ENCODE results near the gene SLA2.
A peak's percentile ranks its signal among the peaks of the same experiment; 100 is the strongest.

Gene SLA2

DNA sequence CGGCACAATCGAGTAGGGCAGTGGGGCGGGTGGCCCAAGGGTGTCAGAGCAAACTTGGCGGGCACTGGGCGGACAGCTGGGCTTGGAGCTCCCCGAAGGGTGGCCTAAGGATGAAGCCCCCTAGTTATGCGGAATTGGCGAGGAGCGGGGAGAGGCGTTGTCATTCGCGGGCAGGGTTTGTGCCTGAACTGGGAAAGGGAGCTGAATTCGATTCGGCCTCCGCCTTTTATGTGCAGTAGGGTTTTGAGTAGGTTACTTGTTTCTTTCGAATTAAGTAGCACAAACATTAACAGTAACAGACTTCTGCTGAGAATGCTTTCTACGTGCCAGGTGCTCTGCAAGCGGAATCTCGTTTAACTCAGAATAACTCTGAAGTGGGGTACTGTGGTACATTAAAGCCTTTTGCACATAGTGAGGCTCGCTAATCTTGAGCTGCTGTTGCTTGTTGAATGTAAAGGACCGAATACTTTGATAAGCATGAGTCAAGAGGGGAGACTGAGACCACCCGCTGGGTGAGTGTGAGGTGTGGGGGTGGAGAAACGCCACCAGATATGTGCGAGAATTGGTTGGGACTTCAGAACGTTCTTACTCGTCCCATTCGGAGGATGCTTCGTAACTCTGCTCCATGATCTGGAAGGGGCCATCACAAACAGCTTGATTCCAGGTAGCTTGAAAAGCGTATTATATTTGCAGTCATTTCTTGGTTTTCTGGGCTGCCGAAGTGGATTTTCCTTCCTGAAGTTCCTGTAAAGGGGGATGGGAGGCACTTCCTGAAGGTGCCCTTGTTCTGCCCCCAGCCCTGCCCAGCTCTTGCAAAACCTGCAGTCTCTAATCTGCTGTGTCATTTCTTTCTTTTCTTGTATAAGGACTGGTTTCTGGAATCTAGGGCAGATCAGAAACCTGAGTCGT, 39.6 kb downstream of the SLA2 start:
- DNase-seq: no peak

DNA sequence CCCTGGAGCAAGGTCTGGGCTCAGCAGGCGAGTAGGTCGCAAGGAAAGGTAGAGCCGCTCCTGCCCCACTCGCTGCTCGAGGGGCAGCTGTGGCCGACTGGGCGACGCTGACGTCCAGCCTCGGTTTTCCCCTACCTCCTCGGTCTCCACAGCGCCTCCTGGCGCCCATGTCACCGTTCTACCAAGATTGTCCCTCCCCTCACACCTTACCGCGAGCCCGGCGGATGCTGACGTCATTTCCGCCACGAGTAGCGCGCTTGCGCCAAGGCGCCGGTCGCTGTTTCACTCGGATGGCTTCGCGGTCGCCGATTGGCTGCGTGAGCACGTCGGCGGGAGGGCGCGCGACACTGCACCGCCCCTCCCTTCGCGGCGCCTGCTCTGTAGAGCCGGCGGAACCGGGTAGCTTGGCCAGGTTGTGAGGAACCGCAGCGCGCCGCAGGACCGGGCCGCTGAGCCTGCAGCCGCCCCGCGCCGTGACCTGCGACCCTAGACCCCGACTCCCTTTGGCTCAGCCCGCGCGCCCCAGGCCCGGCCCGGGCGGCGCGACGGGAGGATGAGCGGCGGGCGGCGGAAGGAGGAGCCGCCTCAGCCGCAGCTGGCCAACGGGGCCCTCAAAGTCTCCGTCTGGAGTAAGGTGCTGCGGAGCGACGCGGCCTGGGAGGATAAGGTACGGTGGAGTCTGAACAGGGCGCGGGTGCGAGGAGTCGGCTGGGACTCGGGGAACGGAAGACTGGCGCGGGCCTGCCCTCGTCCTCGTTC, 40.4 kb downstream of the SLA2 start, which contains the start of gene RAB5IF:
TSS of gene RAB5IF (plus strand) at position 381 of the 759 bp plus-strand sequence. CDS start at position 554, 173 bp downstream.
- DNase-seq: peak; percentile 100

- peak; percentile 46 for DNase-seq
Measured at GRCh38 chr20:36604952-36605398, 41.0 kb downstream of the SLA2 start.

GRCh38 chr20:36601540-36601939, 44.5 kb downstream of the SLA2 start:
- no peak for DNase-seq

DNA sequence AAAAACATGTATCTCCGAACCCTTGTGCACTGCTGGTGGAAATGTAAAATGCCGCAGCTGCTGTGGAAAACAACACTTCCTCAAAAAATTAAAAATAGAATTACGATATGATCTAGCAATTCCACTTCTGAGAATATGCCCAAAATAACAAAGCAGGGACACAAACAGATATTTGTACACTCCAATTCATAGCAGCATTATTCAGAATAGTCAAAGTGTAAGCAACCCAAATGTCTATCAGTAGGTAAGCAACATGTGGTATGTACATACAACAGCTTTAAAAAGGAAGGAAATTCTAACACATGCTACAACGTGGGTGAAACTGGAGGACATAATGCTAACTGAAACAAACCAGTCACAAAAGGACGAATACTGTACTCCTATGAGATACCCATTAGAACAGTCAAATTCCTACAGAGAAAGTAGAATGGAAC, 46.1 kb downstream of the SLA2 start:
- no peak for DNase-seq

DNA sequence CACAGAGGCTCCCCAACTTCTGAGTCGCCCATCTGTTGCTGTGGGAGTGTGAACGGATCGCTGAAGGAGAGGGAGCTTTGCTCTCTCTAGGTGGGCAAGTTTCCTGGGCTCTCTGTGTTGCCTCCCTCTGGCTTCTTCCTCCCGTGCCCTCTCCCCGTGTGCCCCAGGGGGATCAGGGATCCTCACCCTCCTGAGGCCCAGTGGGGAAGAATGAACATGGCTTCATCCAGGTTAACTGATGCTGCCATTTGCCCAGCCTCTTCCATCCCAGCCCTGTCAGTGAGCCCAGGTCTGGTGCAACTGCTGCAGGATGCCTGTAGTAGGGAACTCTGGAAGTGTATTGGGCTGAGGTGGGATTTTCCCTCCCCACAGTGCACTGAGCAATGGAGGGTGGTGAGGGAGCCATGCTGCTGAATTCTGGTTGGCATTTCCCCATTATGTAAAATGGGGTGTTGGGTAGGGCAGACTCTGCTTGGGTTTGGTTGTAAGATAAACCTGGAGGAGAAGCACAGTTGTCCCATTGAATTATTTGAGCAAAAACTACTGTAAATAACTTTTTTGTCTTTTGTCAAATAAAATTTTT, 52.6 kb downstream of the SLA2 start:
- DNase-seq: no peak

GRCh38 chr20:36591854-36592641, 53.9 kb downstream of the SLA2 start:
- peak; percentile 68 for DNase-seq

- peak; percentile 66 for DNase-seq
Measured at GRCh38 chr20:36591281-36591680, 54.7 kb downstream of the SLA2 start.

DNA sequence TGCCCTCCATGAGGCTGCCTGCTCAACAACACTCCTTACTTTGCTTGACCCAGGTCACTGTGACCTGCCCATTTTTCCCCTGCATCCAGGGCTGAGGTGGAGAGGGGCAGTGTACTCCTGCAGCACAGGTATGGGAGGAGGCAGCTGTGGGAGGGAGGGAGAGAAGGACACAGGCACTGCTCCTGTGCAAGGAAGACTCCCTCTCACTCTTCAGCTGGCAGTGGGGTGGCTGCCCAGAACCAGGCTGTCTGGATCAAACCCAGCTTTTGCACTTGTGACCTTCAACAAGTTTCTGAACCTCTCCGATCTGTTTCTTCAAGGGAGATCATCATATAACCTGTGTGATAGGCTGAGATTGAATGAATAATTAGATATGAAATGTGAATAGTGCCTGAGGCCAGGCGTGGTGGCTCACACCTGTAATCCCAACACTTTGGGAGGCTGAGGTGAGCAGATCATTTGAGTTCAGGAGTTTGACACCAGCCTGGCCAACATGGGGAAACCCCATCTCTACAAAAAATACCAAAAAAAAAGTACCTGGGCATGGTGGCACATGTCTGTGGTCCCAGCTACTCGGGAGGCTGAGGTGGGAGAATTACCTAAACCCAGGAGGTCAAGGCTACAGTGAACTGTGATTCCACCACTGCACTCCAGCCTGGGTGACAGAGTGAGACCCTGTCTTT, 58.5 kb downstream of the SLA2 start:
- no peak for DNase-seq

DNA sequence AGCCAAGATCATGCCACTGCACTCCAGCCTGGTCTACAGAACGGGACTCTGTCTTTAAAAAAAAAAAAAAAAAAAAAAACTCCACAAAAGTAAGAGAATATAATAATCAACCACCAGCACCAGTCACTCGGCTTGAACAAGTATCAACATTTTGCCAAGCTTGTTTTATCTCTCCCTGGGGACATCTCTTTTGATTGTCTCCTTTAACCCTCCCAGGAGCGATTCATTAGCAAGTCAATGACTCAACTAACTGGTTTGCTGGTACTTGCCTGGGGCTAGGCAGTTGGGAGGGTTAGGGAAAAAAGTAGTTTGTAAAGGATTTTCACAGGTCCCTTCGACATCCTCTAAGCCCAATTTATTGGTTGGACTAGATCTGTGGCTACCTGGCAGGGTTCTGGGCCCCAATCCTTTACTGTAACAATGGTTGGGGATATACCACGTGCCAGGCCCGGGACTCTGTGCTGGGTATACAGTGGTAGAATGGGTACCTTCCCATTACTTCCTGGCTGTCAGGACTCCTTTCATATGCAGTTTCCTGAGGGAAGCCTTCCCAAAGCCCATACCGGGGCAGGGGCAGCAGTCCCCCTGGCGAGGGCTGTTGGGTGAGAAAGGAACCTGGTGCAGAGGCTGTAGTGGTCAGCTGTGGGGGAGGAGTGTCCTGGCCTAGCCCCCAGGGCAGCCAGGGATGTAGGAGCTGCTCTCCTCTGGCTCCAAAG, 60.4 kb downstream of the SLA2 start:
- DNase-seq: no peak

DNA sequence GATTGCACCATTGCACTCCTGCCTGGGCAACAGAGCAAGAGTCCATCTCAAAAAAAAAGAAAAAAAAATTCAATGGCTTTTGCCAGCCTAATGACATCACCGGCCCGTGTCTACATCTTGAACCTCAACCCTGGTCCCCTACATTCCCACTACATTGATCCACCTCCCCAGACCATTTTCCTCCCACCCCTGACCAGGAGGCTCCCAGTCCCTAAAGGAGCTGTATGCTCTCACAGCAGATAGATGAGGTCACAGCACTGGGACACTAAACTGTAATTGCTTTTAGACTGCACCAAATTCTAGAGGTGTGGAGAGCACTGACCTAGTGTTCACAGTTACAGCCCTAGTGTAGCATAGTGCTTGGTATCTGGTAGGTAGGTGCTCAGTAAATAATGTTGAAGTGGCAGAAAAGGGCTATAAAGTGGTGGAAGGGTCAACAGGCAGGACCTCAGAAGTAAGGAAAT, 61.9 kb downstream of the SLA2 start:
- DNase-seq: no peak

DNA sequence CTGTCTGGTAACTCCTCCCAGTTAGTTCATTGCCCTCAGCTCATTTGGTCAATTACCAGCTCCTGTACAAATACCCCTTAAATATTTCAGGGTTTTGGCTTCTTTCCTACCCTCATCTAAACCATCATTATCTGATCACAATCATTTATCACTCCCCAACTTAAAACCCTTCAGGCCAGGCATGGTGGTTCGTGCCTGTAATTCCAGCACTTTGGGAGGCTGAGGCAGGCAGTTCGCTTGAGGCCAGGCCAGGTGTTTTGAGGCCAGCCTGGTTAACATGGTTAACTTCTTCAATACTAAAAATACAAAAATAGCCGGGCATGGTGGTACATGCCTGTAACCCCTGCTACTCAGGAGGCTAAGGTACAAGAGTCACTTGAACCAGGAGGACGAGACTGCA, 63.2 kb downstream of the SLA2 start:
- DNase-seq: no peak

DNA sequence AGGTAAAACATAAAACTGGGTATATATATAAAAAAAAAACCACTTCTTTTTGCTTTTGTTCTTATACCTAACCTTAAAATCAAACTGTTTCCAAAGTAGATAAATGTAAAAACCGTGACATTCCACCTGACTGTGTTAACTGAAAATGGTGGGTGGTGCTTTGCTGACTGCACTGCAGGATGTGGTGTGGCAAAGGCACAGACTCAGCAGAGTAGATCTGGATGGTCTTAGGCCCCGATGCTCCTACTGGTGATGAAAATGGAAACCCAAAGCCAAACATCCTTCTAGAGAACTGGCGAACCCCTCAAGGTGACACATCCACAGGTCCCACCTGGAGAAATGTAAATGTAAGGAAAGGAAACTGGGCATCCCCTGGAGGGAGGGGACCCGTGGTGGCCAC, 63.7 kb downstream of the SLA2 start:
- DNase-seq: no peak

DNA sequence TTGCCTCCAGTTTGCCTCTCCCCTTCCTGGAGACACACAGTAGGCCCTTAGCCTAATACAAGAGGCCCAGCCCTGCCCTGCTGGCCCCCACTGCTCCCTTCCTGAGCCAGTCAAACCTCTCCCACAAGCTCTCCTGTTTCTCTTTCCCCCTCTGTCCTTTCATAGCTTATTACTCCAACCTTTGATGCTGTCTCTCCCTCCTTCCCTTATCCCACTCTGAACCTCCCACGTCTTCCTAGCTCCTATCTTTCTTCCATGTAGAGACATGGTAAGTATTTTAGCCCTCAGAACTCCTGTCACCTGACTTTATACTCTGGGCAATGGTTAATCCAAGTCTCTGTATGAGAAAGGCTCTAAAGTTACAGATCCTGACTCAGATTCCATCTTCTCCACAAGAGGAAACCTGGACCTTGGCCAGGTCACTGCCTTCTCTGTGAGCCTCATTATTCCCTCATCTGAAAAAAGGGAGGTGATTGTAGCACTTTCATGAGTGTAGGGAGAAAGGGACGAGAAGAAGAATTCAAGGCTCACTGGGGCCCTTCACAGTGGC, 65.9 kb downstream of the SLA2 start:
- no peak for DNase-seq

DNA sequence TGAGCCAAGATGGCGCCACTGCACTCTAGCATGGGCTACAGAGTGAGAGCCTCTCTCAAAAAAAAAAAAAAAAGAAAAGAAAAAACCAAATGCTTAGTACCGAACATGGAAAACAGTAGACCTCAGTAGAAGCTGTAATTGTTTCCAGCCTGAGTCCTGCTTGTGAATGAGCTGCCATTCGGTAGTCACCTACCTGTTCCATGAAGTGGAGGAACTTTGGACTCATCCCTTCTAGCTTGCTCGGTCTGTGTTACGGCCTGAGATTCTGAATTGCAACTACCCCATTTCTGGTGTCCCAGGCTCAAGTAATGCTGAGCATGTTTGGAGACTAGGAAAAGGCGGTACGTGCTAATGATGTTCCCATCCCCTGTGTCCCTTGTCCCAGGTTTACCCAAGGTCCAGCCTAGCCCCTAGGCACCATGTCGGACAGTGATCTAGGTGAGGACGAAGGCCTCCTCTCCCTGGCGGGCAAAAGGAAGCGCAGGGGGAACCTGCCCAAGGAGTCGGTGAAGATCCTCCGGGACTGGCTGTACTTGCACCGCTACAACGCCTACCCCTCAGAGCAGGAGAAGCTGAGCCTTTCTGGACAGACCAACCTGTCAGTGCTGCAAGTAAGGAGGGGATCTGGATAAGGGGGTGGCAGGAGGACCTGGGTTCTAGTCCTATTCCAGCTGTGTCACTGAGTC, 67.5 kb downstream of the SLA2 start:
- no peak for DNase-seq

DNA sequence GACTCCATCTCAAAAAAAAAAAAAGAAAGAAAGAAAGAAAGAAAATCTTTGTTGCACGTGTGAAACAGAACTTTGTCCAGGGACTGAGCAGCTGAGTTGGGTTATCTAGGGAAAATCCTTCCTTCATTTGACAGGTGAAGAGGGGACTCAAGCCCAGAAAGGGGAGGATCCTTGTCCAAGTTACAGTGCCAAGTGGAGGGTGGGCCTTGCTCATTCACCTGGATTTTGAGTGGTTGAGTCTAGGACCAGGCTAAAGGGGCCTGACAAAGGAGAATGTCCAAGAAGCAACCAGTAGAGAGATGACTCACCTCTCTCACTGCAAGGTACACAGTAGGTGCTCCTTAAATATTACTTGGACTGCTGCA, 69.9 kb downstream of the SLA2 start:
- no peak for DNase-seq

DNA sequence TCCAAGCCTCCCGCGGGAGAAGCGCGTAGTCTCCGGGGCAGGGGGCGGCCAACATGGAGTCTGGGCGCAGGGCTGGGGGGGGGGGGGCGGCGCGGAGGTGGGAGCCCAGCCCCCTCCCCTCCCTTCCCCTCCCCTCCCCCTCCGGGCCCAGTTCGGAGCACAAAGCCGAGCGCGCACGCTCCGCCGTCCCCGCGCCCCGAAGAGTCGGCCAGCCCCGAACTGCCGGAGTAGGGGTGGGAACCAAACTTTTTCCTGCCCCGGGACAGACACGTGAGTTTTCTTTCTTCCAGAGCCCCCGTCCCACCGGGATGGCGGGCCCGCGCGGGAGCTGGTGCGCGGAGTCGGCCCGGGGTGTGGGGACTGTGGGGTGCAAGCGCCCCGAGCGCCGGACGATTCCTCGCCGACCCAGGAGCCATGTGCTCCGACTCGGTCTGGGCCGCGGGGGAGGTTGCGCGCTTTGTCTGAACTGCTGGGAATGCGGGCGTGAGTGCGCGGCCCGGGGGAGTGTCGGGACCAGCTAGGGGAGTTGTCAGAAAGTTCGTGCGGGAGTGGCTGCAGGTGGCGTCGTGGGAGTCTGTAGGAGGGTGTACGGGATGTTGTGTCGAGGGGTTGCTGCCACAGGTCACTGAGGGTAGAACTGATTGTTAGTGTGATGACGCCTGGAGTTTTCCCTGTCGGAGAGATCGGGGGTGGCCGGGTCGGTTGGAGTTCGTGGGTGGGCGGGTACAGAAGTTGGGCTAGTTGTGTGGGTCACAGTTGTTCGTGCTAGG, 71.4 kb downstream of the SLA2 start:
- DNase-seq: peak; percentile 69

- peak; percentile 65 for DNase-seq
Measured at GRCh38 chr20:36573798-36574365, 72.1 kb downstream of the SLA2 start.

Data from NCI-H82 (cell line).